ENCODE data around the gene MED17.

MED17 gene

DNA sequence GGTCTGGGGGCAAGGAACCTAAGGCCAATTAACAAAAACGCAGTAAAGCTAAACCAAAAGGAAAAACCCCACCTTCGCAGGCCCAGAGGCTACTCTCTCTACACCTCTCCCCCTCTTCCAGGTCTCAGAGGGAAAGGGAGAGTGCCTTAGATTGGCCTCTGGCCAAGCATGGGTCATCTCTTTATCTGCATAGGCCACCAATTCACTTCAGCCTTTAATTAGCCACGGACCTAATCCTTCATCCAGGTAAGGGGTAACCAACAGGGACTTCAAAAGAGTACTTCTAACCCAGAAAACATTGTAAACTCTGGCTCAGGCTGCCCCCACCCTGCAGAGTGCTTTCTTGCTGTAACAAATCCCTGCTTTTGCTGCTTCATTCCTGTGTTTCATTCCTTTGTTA lies 56.9 kb downstream of the MED17 start:
- no peak for DNase-seq (ENCODE audit: low read depth)
- TF ChIP-seq, protein P1, sequence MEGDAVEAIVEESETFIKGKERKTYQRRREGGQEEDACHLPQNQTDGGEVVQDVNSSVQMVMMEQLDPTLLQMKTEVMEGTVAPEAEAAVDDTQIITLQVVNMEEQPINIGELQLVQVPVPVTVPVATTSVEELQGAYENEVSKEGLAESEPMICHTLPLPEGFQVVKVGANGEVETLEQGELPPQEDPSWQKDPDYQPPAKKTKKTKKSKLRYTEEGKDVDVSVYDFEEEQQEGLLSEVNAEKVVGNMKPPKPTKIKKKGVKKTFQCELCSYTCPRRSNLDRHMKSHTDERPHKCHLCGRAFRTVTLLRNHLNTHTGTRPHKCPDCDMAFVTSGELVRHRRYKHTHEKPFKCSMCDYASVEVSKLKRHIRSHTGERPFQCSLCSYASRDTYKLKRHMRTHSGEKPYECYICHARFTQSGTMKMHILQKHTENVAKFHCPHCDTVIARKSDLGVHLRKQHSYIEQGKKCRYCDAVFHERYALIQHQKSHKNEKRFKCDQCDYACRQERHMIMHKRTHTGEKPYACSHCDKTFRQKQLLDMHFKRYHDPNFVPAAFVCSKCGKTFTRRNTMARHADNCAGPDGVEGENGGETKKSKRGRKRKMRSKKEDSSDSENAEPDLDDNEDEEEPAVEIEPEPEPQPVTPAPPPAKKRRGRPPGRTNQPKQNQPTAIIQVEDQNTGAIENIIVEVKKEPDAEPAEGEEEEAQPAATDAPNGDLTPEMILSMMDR (IDR thresholded peaks at IDR 0.05; ENCODE audit: control insufficient read depth, extremely low read depth, insufficient read depth): no peak
- no peak overlapping the region for H3K4me3 ChIP-seq (ENCODE audit: low read depth, low read length)

GRCh38 chr11:93841446-93841845 lies 57.4 kb downstream of the MED17 start:
- H3K4me3 ChIP-seq (ENCODE audit: low read depth, low read length): no peak overlapping the region
- TF ChIP-seq, protein P1 (IDR thresholded peaks at IDR 0.05; ENCODE audit: control insufficient read depth, extremely low read depth, insufficient read depth): no peak
- no peak for DNase-seq (ENCODE audit: low read depth)

DNA sequence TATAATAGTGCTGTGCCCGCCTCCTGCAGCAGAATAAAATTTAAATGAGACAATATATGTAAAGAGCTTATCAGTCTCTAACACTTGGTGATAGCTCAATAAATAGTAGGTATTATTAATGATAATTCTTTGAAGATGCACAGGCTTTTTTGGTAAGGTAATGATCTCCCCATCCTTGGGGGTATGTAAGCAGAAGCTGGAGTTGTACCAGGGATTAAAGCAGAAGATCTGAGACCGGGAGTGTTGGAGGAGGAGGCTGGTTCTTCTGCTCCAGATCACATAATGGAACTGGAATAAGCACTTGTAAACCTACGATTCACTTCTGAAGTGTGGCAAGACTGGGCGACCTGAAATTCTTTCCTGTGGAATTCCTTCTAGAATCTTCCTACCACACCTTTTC lies 58.0 kb downstream of the MED17 start:
- no peak for DNase-seq (ENCODE audit: low read depth)
- H3K4me3 ChIP-seq (ENCODE audit: low read depth, low read length): no peak overlapping the region

DNA sequence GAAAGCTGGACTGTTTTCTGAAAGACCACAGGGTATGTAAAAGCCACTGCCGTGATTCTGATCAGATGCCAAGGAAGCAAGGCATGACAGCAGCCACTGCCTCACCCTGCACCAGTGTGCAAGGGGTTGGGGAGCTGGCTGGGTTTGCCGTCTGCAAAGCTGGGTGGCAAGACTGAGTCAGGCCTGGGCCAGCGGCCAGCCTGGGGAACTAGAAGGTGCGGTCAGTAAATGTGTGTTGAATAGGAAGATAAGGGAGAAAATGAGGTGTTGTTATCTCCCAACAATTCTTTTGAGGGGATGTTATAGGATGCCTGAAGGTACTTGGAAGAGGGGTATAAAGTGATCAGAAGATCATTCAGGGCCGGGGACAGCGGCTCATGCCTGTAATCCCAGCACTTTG lies 58.4 kb downstream of the MED17 start:
- TF ChIP-seq, protein P1 (IDR thresholded peaks at IDR 0.05; ENCODE audit: control insufficient read depth, extremely low read depth, insufficient read depth): no peak
- no peak overlapping the region for H3K4me3 ChIP-seq (ENCODE audit: low read depth, low read length)
- no peak for DNase-seq (ENCODE audit: low read depth)

More for the DNA sequence above, 58.0 kb downstream of the MED17 start:
- TF ChIP-seq, protein P1 (IDR thresholded peaks at IDR 0.05; ENCODE audit: control insufficient read depth, extremely low read depth, insufficient read depth): no peak

- H3K4me3 ChIP-seq (ENCODE audit: low read depth, low read length): no peak overlapping the region
- DNase-seq (ENCODE audit: low read depth): no peak
- TF ChIP-seq, protein P1 (IDR thresholded peaks at IDR 0.05; ENCODE audit: control insufficient read depth, extremely low read depth, insufficient read depth): no peak
Observed at GRCh38 chr11:93843906-93844305, 59.8 kb downstream of the MED17 start.

GRCh38 chr11:93844568-93844967 lies 60.5 kb downstream of the MED17 start:
- TF ChIP-seq, protein P1 (IDR thresholded peaks at IDR 0.05; ENCODE audit: control insufficient read depth, extremely low read depth, insufficient read depth): no peak
- no peak overlapping the region for H3K4me3 ChIP-seq (ENCODE audit: low read depth, low read length)
- no peak for DNase-seq (ENCODE audit: low read depth)

Data from LNCaP clone FGC (cell line).